ENCODE data around the gene TNFRSF25. TPM values are rescaled to one million over a fixed set of nuclear protein-coding genes. Genes with fewer than 3 reads are reported as not detected.

TNFRSF25 gene
- total and polyA plus RNA-seq, 8 donors, result 5.6 to 34.8 (median 23.3) TPM

DNA sequence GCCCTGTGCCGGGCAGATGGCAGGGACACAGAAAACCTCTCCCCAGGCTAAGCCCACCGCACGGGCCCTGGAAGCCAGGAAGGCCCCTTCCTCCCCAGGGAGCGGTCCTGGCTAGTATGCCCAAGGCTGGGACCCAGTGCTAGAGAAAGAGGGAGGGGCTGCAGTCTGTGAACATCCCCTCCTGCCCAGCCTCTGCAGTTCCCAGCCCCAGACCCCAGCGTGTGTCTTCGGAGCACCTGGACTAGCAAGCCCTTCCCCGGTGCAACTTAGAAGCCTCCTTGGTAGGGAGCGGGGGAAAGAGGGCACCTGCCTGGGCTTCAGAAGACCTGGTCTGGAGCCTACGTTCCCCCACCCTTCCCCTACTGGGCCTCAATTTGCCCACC is 23.4 kb upstream of the TNFRSF25 start:
- H3K4me3 ChIP-seq, result no peak overlapping the region
- no peak for DNase-seq
- H3K27me3 ChIP-seq, result peaks cover 4 to 59% of the 10 kb centered on the region in 2 donors
- no peak overlapping the region for H3K27ac ChIP-seq
- H3K9me3 ChIP-seq, result no peaks in the 10 kb centered on the region
- intact Hi-C loops (cut with DNase I), result loop anchor here in 1 of 2 donors (10.0 kb wide), 1 partner anchor 145 kb away; no protein-coding TSS in a partner anchor
- no peak for TF ChIP-seq CTCF (IDR thresholded peaks at IDR 0.05)
- ATAC-seq, result no peak
- peaks cover 11 to 30% of the 10 kb centered on the region in 2 donors for H3K4me1 ChIP-seq
- H3K36me3 ChIP-seq, result no peaks in the 10 kb centered on the region

DNA sequence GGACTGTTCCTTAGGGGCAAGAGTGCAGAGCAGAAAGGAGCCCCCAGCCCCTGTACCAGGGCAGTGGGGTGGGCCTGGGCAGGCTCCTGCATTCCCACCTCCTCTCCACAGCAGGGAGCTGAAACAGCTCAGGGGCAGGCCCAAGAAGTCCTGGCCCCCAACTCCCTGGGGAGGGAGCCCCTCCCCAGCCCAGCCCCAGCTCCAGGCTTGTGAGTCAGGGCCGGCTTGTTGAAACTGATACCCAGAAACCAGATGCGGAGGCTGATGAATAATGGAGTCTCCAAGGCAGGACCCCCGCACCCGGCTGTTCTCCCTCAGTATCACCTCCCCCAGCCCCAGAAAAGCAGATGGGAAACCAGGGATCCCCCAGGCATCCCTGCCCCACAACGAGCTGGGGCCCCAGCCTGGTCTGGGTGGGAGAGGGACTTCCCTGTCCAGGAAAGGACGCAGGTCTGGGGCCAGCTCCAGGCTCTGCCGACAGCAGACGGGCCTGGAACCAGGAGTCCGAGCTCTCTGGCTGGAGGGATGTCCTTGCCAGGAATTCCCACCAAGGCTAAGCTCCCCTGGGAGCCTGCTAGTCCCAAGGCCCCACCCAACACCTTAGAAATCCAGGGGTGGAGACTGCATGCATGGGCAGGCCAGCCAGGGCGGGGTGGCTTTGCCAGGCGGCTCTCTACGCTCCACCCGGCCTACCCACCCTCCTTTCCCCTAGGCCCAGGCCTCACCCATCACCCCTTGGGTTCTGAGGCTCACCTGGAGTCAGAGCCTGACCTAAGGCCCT is 22.8 kb upstream of the TNFRSF25 start:
- Histone ChIP-seq H3K4me3 (no peak overlapping the region), H3K9me3 (no peaks in the 10 kb centered on the region), H3K4me1 (peaks cover 11 to 30% of the 10 kb centered on the region in 2 donors), H3K27me3 (peaks cover 4 to 65% of the 10 kb centered on the region in 2 donors), H3K27ac (no peak overlapping the region), H3K36me3 (no peaks in the 10 kb centered on the region)
- no peak for TF ChIP-seq CTCF (IDR thresholded peaks at IDR 0.05)
- DNase-seq (no peak), ATAC-seq (no peak)
- intact Hi-C loops (cut with DNase I), result loop anchor here in 1 of 2 donors (10.0 kb wide), 1 partner anchor 146 kb away; no protein-coding TSS in a partner anchor

- H3K27me3 ChIP-seq, result peaks cover 4 to 73% of the 10 kb centered on the region in 2 donors
- H3K36me3 ChIP-seq, result no peaks in the 10 kb centered on the region
- H3K4me3 ChIP-seq, result no peak overlapping the region
- no peaks in the 10 kb centered on the region for H3K9me3 ChIP-seq
- intact Hi-C loops (cut with DNase I), result loop anchor here in 1 of 2 donors (10.0 kb wide), 1 partner anchor 147 kb away; no protein-coding TSS in a partner anchor
- no peak overlapping the region for H3K27ac ChIP-seq
- ATAC-seq (no peak), DNase-seq (no peak)
- H3K4me1 ChIP-seq, result peaks cover 11 to 30% of the 10 kb centered on the region in 2 donors
- no peak for TF ChIP-seq CTCF (IDR thresholded peaks at IDR 0.05)
Measured at GRCh38 chr1:6487804-6488484, 22.0 kb upstream of the TNFRSF25 start.

GRCh38 chr1:6486433-6487011 is 20.5 kb upstream of the TNFRSF25 start:
- Histone ChIP-seq H3K4me3 (peak overlapping the region in 1 of 2 donors; percentile 42), H3K9me3 (no peaks in the 10 kb centered on the region), H3K4me1 (peaks cover 11 to 29% of the 10 kb centered on the region in 2 donors), H3K27ac (no peak overlapping the region), H3K36me3 (no peaks in the 10 kb centered on the region), H3K27me3 (peaks cover 4 to 64% of the 10 kb centered on the region in 2 donors)
- DNase-seq (peak; percentile 77 to 93 (median 87)), ATAC-seq (peak; percentile 67)
- intact Hi-C loops (cut with DNase I), result loop anchor here in 1 of 2 donors (10.0 kb wide), 1 partner anchor 148 kb away; no protein-coding TSS in a partner anchor
- TF ChIP-seq CTCF (IDR thresholded peaks at IDR 0.05), result peak; percentile 88 to 91

Data from left lung (tissue), 10 donors.